HepG2 (cell line): ENCODE data around the gene HHEX. TPM values are rescaled to one million over a fixed set of nuclear protein-coding genes. Genes with fewer than 3 reads are reported as not detected.
A peak's percentile ranks its signal among the peaks of the same experiment; 100 is the strongest.

Source experiments
- CREM ChIP-seq, 2 experiments: sonication (generic) in 1 of 2; formaldehyde crosslinking in 1 of 2; IDR thresholded peaks; 2 replicates each; pipeline versions ENCODE4 v1.4.0 to v1.6.1; 2016 to 2020; ENCODE audit warnings: antibody characterized with exemption in 1 of 2, mild to moderate bottlenecking in 1 of 2, missing genetic modification reagents in 1 of 2
- E2F2 ChIP-seq: sonication (generic); formaldehyde crosslinking; IDR thresholded peaks from 2 replicates; pipeline ENCODE4 v1.4.0; 2020; ENCODE audit warnings: missing genetic modification reagents, borderline replicate concordance
- GLI4 ChIP-seq: sonication (generic); formaldehyde crosslinking; IDR thresholded peaks from 2 replicates; pipeline ENCODE4 v1.5.1; 2020; ENCODE audit warnings: missing genetic modification reagents, mild to moderate bottlenecking, moderate library complexity, borderline replicate concordance
- HDAC1 ChIP-seq: sonication (generic); formaldehyde crosslinking; IDR thresholded peaks from 2 replicates; pipeline ENCODE4 v1.5.1; 2020; ENCODE audit warnings: mild to moderate bottlenecking, missing genetic modification reagents
- HMGA1 ChIP-seq: sonication (generic); formaldehyde crosslinking; conservative IDR thresholded peaks from 2 replicates; pipeline ENCODE4 v1.4.0; 2020; ENCODE audit warnings: missing genetic modification reagents
- HNF4A ChIP-seq: sonication (generic); formaldehyde crosslinking; IDR thresholded peaks from 2 replicates; pipeline ENCODE4 v1.4.0; 2020; ENCODE audit warnings: missing genetic modification reagents
- NRL ChIP-seq: sonication (generic); formaldehyde crosslinking; IDR thresholded peaks from 2 replicates; pipeline ENCODE4 v1.5.0; 2020; ENCODE audit warnings: missing genetic modification reagents, mild to moderate bottlenecking, moderate library complexity, borderline replicate concordance
- SAP130 ChIP-seq: IDR thresholded peaks from 2 replicates; pipeline ENCODE4 v1.6.1; 2016; ENCODE audit warnings: low read depth
- SOX5 ChIP-seq: IDR thresholded peaks from 2 replicates; pipeline ENCODE4 v1.6.1; 2016; ENCODE audit warnings: borderline replicate concordance
- SP4 ChIP-seq: sonication (generic); formaldehyde crosslinking; IDR thresholded peaks from 2 replicates; pipeline ENCODE4 v1.8.1; 2023; ENCODE audit warnings: mild to moderate bottlenecking, missing genetic modification reagents
- SP5 ChIP-seq: IDR thresholded peaks from 2 replicates; pipeline ENCODE4 v1.6.1; 2016; ENCODE audit warnings: low read depth, borderline replicate concordance
- TCF7L2 ChIP-seq: IDR thresholded peaks from 2 replicates; pipeline ENCODE4 v1.6.1; 2011; ENCODE audit warnings: mild to moderate bottlenecking, low read depth, low read length, moderate library complexity
- ZBTB1 ChIP-seq: sonication (generic); formaldehyde crosslinking; IDR thresholded peaks from 2 replicates; pipeline ENCODE4 v1.4.0; 2020; ENCODE audit warnings: missing genetic modification reagents, borderline replicate concordance
- ZNF501 ChIP-seq: sonication (generic); formaldehyde crosslinking; IDR thresholded peaks from 2 replicates; pipeline ENCODE4 v1.5.1; 2020; ENCODE audit warnings: mild to moderate bottlenecking, moderate library complexity, missing genetic modification reagents
- ZNF512B ChIP-seq: sonication (generic); formaldehyde crosslinking; IDR thresholded peaks from 2 replicates; pipeline ENCODE4 v1.5.1; 2020; ENCODE audit warnings: missing genetic modification reagents, mild to moderate bottlenecking, borderline replicate concordance
- ZNF547 ChIP-seq: sonication (generic); formaldehyde crosslinking; IDR thresholded peaks from 2 replicates; pipeline ENCODE4 v1.5.1; 2020; ENCODE audit warnings: mild to moderate bottlenecking, missing genetic modification reagents
- polyA plus RNA-seq, 8 experiments: library from polyadenylated mRNA; depleted of rRNA in 3 of 8; stranded (reverse) in 7 of 8; unstranded in 1 of 8; fragments of >200 nt; fragmentation: Illumina TruSeq in 4 of 8; extraction: Trizol in 4 of 8; gene quantifications; 2 replicates each; pipeline versions ENCODE4 v1.2.1 to v1.2.3, GENCODE V29; 2011 to 2016; ENCODE audit warnings: low read depth in 4 of 8, missing spikeins in 1 of 8, mixed read lengths in 1 of 8; ENCODE audit not compliant: insufficient read depth in 1 of 8
- total RNA-seq, 5 experiments: library from RNA; depleted of rRNA; stranded (reverse); fragments of >200 nt; fragmentation: Illumina TruSeq; extraction: Trizol; gene quantifications; 2 replicates each; pipeline ENCODE4 v1.2.3, GENCODE V29; 2016; ENCODE audit warnings: low read depth in 1 of 5

HHEX gene
- total and polyA plus RNA-seq, 2 of the 13 experiments (the other 11 are each of a cell fraction or from before 2014, with no cell fraction given) = 44.5 to 48.7 TPM

- no peak for TF ChIP-seq E2F2
- no peak for TF ChIP-seq ZNF512B (CRISPR knock-in tag)
- peak; percentile 48; the same call in 1 of the 2 replicates for TF ChIP-seq TCF7L2
- no peak for TF ChIP-seq HMGA1 (CRISPR knock-in tag)
- TF ChIP-seq SP5 = no peak
- TF ChIP-seq ZBTB1 = no peak
- no peak for TF ChIP-seq GLI4
- TF ChIP-seq HNF4A = no peak
- no peak for TF ChIP-seq ZNF547
- TF ChIP-seq SP4 (CRISPR knock-in tag) = no peak
- TF ChIP-seq SOX5 (CRISPR knock-in tag) = peak; percentile 22; the same call in 1 of the 2 replicates
- TF ChIP-seq ZNF501 (CRISPR knock-in tag) = no peak
- TF ChIP-seq SAP130 (CRISPR knock-in tag) = peak; percentile 34; the same call in 1 of the 2 replicates
- no peak for TF ChIP-seq NRL (CRISPR knock-in tag)
- TF ChIP-seq CREM (IDR thresholded peaks at IDR 0.05) = peak; percentile 52; the same call in 1 of the 2 replicates
- no peak for TF ChIP-seq CREM (CRISPR knock-in tag; IDR thresholded peaks at IDR 0.05)
- TF ChIP-seq HDAC1 (CRISPR knock-in tag) = 0 out of 2 replicates have a peak, but pooled peaks have one; percentile 4
- TF ChIP-seq, all 625 proteins: peak for 17
These were observed 3.2 kb downstream of the HHEX start (continued) for GRCh38 chr10:92692697-92693533.
